ENCODE data around the gene PTPRG.

DNA sequence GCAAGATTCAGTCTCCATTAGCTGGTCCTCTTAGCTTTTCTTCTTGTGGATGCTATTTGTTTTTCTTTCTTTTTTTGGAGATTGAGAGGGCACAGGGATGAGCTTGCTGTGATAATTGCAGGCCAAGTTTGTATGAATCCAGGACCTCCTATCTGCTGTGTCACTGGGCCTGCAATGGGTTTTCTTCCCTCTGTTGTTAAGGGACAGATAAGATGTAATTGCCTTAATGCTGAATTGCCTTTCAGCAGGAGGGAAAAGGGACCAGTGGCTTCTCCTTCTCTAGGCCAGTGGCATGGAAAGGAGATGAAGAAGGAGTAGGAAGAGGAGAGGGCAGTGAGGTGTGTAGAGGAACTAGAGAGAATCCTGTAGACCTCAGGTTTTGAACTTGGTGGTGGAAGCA, 29.9 kb downstream of the PTPRG start:
- TF ChIP-seq, protein P1, sequence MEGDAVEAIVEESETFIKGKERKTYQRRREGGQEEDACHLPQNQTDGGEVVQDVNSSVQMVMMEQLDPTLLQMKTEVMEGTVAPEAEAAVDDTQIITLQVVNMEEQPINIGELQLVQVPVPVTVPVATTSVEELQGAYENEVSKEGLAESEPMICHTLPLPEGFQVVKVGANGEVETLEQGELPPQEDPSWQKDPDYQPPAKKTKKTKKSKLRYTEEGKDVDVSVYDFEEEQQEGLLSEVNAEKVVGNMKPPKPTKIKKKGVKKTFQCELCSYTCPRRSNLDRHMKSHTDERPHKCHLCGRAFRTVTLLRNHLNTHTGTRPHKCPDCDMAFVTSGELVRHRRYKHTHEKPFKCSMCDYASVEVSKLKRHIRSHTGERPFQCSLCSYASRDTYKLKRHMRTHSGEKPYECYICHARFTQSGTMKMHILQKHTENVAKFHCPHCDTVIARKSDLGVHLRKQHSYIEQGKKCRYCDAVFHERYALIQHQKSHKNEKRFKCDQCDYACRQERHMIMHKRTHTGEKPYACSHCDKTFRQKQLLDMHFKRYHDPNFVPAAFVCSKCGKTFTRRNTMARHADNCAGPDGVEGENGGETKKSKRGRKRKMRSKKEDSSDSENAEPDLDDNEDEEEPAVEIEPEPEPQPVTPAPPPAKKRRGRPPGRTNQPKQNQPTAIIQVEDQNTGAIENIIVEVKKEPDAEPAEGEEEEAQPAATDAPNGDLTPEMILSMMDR (conservative IDR thresholded peaks at IDR 0.05; ENCODE audit: low read depth in 2 of 2) = no peak
- no peak for TF ChIP-seq POLR2AphosphoS5 (IDR thresholded peaks at IDR 0.05; ENCODE audit: low read depth)
- no peak for TF ChIP-seq JUNB (IDR thresholded peaks at IDR 0.05; ENCODE audit: unreplicated experiment)
- TF ChIP-seq, protein P2, sequence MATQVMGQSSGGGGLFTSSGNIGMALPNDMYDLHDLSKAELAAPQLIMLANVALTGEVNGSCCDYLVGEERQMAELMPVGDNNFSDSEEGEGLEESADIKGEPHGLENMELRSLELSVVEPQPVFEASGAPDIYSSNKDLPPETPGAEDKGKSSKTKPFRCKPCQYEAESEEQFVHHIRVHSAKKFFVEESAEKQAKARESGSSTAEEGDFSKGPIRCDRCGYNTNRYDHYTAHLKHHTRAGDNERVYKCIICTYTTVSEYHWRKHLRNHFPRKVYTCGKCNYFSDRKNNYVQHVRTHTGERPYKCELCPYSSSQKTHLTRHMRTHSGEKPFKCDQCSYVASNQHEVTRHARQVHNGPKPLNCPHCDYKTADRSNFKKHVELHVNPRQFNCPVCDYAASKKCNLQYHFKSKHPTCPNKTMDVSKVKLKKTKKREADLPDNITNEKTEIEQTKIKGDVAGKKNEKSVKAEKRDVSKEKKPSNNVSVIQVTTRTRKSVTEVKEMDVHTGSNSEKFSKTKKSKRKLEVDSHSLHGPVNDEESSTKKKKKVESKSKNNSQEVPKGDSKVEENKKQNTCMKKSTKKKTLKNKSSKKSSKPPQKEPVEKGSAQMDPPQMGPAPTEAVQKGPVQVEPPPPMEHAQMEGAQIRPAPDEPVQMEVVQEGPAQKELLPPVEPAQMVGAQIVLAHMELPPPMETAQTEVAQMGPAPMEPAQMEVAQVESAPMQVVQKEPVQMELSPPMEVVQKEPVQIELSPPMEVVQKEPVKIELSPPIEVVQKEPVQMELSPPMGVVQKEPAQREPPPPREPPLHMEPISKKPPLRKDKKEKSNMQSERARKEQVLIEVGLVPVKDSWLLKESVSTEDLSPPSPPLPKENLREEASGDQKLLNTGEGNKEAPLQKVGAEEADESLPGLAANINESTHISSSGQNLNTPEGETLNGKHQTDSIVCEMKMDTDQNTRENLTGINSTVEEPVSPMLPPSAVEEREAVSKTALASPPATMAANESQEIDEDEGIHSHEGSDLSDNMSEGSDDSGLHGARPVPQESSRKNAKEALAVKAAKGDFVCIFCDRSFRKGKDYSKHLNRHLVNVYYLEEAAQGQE (IDR thresholded peaks at IDR 0.05; ENCODE audit: unreplicated experiment) = no peak

Measured in GM23338 (cell line).